Measurements from ENCODE around the gene AOC1.

Gene AOC1

GRCh38 chr7:150858236-150859197, 6.2 kb downstream of the AOC1 start:
- no peak for DNase-seq (ENCODE audit: low read depth)

DNA sequence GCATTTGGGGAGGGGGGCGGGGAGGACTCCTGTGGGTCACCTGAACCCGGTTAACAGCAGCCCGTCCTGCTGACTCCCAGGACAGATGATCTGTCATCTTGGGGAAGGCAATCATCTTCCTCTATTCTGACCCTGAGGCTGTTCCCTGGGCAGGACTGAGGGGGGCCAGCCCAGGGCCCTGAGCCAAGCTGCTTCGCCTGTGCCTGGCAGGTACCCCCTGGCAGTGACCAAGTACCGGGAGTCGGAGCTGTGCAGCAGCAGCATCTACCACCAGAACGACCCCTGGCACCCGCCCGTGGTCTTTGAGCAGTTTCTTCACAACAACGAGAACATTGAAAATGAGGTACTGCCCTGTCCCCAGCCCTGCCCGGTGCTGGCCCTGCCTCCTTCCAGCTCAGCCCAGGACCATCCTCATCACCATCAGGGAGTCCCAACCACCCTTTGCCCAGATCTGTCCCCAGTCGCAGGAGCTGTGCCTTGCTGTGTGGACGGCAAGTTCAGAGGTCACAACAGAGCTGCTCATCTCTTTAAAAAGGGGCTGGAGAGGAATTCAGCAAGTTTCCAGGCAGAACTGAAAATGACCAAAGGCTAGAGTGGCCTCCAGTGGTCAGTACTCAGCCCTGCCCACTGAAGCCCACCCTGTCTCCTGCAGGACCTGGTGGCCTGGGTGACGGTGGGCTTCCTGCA, 8.1 kb downstream of the AOC1 start:
- no peak for DNase-seq (ENCODE audit: low read depth)

DNA sequence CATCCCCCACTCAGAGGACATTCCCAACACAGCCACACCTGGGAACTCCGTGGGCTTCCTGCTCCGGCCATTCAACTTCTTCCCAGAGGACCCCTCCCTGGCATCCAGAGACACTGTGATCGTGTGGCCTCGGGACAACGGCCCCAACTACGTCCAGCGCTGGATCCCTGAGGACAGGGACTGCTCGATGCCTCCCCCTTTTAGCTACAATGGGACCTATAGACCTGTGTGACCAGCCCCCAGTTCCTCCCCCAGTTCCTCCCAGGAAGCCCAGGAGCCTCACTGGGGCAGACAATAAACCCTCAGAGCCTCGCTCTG, 8.6 kb downstream of the AOC1 start:
- DNase-seq (ENCODE audit: low read depth) = no peak

GRCh38 chr7:150862356-150862755, 10.0 kb downstream of the AOC1 start:
- DNase-seq (ENCODE audit: low read depth) = no peak

DNA sequence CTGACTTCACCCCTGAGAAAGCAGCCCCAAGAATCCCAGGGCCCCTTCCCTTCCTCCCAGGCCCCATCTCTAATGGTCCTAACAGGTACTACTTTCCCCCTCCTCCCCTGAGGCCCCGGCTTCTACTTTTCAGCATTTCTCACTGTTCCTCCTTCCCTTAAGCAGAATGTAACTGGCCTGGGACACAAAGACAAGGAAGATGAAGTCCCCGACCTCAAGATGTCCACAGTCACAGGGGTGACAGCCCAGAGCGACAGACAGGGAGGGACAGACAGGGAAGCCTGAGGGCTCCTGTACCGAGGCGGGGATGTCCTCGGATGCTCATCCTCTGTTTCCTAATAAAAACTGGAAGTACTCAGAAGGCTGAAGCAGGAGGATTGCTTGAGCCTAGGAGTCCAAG, 11.6 kb downstream of the AOC1 start:
- DNase-seq (ENCODE audit: low read depth) = no peak

DNA sequence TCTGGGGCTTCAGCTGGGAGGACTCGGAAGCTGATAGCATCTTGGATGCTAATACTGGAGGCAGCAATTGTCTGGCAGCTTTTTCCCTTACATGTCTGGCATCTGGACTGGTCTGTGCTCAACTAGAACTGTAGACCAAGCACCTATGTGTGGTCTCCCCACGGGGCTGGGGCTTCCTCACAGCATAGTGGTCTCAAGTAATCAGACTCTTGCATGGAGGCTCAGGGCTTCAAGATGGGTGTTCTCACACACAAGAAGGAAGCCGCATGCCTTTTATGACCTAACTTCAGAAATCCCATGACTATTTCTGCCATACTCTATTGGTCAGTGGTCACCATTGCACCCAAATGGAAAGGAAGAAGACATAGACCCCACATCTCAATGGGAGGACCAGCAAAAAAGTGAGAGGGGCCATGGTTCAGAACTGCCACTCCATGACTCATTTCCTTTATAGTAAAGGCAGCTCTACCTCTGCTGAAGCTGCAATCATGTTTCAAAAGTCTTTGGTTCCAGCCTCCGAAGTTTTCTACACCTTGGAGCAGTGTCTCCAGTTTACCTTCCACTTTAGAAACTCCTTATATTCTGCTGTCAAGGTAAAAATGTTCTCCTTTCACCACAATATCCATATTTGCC, 14.7 kb downstream of the AOC1 start:
- DNase-seq (ENCODE audit: low read depth) = no peak

DNA sequence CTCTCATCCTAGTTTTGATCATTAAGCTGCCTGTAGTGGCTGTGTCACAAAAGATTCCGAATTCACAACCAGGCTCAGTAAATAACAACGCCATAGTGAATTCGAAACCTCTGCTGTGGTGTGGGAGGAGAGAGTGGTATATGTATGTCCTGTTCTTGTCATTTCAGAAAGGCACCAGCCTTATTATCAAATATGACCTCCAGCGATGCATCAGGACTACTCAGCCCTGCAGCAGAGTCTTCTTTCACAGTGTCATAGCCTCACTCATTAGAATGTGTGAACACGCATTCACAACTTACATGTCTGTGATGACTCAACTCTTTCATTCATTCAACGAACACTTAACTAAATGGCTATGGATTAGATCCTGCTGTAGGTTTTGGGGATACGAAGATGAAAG, 15.3 kb downstream of the AOC1 start:
- DNase-seq (ENCODE audit: low read depth) = no peak

- no peak for DNase-seq (ENCODE audit: low read depth)
Observed at GRCh38 chr7:150869467-150869866, 17.1 kb downstream of the AOC1 start.

DNA sequence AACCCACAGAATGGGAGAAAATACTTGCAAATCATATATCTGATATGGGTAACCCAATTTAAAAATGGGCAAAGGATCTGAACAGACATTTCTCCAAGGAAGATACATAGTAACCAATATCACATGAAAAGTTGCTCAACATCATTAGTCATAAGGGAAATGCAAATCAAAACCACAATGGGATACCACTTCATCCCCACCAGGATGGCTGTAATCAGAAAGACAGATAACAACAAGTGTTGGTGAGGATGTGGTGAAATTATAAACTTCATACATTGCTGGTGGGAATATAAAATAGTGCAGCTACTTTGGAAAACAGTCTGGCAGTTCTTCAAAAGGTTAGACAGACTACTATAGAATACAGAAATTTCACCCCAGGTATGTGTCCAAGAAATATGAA, 19.3 kb downstream of the AOC1 start:
- DNase-seq (ENCODE audit: low read depth) = no peak

- DNase-seq (ENCODE audit: low read depth) = no peak
Observed at GRCh38 chr7:150874401-150875198, 22.3 kb downstream of the AOC1 start.

GRCh38 chr7:150875791-150876190, 23.5 kb downstream of the AOC1 start:
- DNase-seq (ENCODE audit: low read depth) = no peak

DNA sequence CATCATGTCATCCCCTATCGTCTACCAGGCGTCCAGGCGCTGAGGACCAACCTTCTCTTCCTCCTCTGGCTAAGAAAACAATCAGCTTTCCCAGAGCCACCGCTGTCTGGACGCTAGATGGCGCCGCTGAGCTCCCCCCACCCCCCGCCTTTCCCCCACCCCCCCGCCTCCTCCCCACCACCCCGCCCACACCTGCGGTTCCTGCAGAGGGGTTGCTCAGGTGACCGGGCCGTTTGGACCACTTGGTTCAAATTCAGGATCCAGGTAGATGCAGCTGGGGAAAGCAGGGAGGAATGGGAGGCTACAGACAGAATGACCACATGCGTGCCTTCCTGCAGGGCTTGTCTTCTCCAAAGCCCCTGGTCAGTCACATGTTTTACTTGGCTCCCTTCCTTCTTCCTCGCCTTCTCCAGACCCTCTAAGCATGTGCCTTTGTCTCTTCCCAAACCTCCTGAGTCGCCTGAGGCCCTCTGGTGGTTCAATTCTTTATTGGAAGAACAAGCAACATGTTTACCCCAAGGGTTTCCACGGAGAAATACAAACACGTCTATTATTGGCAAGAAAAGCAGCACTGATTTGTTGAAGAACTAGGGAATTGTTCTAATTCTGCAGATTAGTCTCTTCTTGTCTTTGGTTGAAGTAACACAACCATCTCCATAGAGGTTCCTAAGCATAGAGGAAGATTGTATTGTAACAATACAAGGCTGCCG, 24.7 kb downstream of the AOC1 start:
- peak; percentile 20 for DNase-seq (ENCODE audit: low read depth)

DNA sequence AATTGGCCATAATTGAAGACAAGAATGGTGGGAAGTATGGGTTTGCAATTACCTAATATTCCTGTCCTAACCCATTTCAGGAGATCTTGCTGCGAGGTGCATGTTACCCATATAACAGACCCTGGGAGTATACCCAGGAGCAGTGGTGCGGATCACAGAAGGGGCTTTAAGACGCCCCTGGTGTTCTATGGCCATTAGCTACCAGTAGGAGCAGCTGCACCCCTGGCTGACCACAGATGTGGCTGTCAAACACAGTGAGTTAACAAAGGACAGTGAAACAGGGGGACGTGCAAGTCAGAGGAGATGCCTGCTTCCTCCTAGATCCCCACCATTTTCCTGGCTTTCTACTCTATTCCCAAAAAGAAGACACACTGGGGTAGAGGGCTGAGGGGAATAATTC, 25.2 kb downstream of the AOC1 start:
- DNase-seq (ENCODE audit: low read depth) = no peak

GRCh38 chr7:150879345-150879744, 27.0 kb downstream of the AOC1 start:
- DNase-seq (ENCODE audit: low read depth) = no peak

DNA sequence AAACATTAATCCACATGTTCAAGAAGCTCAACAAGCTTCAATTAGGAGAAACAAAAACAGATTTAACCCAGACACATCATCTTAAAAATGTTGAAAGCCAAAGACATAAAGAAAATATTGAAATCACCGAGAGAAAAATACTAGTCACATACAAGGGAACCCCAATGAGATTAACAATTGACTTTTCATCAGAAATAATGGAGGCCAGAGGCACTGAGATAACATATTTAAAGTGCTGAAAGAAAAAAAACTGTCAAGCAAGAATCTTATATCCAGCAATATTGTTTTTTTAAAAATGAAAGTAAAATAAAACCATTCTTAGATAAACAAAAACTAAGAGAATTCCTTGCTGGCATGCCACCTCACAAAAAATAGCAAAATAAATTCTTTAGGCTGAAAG, 28.9 kb downstream of the AOC1 start:
- DNase-seq (ENCODE audit: low read depth) = no peak

GRCh38 chr7:150890853-150891584, 38.7 kb downstream of the AOC1 start:
- DNase-seq (ENCODE audit: low read depth) = no peak

DNA sequence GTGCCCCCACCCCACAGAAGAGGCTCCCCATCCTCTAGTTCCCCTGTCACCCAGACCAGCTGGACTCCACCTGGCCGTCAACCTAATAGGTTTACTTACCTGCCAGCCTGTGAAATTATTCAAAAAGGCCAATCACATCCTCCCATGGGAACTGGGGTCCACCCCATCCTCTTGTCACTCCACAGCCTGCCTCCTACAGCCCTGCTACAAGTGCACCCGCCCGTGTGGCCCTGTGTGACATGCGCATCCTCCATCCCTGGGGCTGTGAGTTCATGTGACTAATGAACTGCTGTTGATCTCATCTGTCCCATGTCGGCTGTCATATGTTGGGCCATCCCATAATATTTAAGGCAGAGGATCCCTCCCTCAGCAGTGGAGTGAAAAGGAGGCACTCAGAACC, 39.4 kb downstream of the AOC1 start:
- no peak for DNase-seq (ENCODE audit: low read depth)

DNA sequence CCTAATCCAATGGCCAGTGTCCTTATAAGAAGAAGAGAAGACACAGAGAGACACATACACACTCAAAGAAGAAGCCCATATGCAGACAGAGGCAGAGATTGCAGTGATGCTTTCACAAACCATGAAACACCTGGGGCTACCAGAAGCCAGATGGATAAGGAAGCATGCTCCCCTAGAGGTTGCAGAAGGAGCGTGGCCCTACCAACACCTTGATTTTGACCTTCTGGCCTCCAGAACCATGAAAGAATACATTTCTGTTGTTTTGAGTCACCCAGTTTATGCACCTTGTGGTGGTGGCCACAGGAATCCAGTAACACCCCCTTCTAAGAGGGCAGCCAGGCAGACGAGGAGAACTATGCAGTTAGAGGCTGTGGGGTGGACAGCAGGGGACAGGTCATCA, 43.5 kb downstream of the AOC1 start:
- DNase-seq (ENCODE audit: low read depth) = no peak

- no peak for DNase-seq (ENCODE audit: low read depth)
Observed at GRCh38 chr7:150896562-150897209, 44.4 kb downstream of the AOC1 start.

Data from activated gamma-delta T cell treated with anti-CD3 and anti-CD28 coated beads, Interleukin-2, amount 50 U/mL, for 16 hours (primary cell).